RKO (cell line): ENCODE results near the gene NAV1.
"Not testable (repeated sequence)": the region's sequence is repeated elsewhere in the genome, so short reads cannot be mapped to it uniquely, and the experiment has no call there.

Source experiments
- DNase-seq: peaks from one replicate; pipeline ENCODE4 v3.0.0-alpha.2; 2016; ENCODE audit warnings: low spot score

NAV1 gene

DNA sequence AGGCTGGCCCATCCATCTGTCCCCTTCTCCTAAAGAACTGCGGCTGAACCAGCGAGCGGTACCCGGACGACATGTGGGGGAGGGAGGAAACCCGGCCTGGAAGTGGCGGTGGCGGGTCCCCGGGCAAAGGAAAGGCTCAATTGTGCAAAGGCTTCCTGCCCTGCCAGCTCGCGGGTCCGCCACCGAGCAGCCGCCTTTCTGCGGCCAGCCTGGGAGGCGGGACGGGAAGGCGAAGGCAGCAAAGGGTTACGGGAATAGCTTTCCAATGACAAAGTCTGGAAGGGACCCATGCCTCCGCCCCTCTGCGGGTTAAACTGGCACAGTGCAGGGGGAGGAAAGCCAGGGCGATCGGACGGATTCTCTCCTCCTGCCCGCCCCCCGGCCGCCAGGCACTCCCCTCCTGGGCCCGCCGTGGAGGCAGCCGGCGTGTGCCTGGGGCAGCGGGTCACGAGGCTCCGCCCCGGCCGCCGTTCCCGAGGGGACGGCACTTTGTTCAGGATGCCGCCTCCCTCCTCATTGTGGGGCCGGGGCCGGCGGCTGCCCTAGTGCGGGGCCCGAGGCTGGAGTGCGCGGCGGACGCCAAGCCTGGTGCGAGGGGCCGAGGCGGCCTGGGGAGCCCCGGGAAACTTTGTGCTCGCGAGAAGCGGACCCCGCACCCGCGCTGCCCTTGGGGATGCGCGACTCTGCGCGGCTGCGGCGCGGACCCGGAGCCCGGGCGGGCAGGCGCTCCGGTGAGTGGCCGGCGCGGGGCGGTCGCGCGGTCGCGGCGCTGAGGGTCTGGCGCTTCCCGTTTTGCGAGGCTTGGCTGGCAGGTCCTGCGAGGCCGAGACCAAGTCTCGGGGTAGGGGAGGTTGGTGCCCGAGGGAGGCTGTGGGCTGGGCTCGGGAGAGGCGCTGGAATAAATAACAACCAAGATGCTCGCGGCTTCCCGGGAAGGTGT is at the start of gene NAV1:
Gene NAV1 (plus strand): TSS at position 516 of the 940 bp plus-strand sequence. CDS start 83,758 bp downstream, outside the sequence.
- DNase-seq: peak; percentile 66

DNA sequence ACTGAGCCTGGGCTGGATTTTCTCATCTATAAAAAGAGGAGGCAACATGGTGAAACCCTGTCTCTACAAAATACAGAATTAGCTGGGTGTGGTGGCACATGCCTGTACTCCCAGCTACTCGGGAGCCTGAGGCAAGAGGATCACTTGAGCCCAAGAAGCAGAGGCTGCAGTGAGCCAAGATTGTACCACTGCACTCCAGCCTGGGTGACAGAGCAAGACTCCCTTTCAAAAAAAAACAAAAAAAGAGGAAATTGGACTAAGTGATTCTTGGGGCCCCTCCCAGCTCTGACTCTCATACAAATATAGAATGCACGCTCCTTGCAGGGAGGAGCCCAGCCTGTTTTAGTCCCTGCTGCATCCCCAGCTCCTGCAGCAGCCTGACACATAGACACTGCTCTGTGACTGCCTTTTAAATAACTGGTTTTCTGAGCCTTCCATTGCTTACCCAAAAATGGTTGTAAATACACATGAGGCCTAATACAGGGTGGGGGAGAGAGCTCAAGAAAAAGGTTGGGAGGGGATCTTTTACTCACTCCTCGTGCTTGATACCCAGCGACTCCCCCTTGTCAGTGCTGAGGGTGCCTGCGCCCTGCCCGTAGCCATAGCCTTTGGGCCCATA is 49.2 kb upstream of the NAV1 start:
- DNase-seq: no peak

GRCh38 chr1:201490708-201491131 is 48.2 kb upstream of the NAV1 start:
- DNase-seq: no peak

- no peak for DNase-seq
Measured at GRCh38 chr1:201491896-201492511, 46.9 kb upstream of the NAV1 start.

GRCh38 chr1:201493026-201493656 is 45.8 kb upstream of the NAV1 start:
- DNase-seq: not testable (repeated sequence)

GRCh38 chr1:201493757-201494617 is 44.9 kb upstream of the NAV1 start:
- DNase-seq: no peak

DNA sequence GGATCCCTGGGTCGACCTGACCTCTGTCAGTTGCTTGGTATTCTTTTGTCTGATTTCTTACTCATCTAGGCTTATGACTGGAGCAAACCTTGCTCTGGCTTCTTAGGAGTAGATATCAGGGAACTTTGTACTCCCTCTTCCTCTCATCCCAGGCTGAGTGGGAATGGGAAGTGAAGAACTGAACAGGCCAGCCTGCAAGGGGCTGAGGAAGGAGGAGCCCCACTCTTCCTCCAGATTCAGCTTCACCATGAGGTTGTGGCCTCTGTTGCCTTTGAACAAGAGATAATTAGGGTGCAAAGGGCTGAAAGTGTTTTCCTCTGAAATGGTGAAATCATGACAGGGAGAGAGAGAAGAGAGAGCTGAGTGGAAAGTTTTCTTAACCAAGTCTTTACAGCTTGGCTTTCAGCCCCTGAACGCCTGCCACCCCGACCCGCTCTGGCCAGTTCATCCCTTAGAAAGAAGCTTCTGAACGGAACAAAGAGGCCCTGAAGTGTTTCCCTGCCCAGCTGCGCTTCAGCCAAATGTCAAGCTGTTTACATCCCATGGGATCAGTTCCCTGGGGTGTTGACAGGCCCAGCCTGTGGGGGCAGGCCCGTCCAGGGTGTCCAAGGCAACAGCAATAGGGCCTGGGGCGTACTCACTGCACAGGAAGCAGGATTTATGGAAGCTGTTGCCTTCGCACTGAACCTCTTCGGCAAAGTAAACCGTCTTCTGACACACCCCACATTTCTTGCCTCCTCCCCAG is 43.2 kb upstream of the NAV1 start:
- no peak for DNase-seq

- DNase-seq: no peak
Measured at GRCh38 chr1:201496296-201496690, 42.6 kb upstream of the NAV1 start.

GRCh38 chr1:201497935-201498509 is 40.9 kb upstream of the NAV1 start:
- no peak for DNase-seq

DNA sequence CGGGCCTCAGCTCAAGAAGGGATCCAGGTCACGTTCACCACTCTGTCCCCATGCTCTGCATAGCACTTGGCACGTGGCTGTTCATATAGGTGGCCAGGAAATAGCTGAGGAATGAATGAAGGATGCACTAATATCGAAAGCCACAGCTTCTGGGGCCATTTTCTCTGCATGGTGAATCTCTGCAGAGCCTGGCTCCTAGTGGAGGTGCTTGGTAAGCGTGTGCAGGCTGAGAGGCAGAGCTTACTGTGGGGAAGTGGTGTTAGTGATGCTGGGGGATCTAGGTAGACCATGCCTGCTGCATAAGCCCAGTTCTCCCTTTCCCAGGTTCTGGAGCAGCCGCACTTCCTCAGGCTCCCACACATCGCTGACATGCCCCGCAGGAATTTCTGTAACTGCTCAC is 40.3 kb upstream of the NAV1 start:
- DNase-seq: no peak

- DNase-seq: peak; percentile 18
Measured at GRCh38 chr1:201499191-201499590, 39.7 kb upstream of the NAV1 start.

DNA sequence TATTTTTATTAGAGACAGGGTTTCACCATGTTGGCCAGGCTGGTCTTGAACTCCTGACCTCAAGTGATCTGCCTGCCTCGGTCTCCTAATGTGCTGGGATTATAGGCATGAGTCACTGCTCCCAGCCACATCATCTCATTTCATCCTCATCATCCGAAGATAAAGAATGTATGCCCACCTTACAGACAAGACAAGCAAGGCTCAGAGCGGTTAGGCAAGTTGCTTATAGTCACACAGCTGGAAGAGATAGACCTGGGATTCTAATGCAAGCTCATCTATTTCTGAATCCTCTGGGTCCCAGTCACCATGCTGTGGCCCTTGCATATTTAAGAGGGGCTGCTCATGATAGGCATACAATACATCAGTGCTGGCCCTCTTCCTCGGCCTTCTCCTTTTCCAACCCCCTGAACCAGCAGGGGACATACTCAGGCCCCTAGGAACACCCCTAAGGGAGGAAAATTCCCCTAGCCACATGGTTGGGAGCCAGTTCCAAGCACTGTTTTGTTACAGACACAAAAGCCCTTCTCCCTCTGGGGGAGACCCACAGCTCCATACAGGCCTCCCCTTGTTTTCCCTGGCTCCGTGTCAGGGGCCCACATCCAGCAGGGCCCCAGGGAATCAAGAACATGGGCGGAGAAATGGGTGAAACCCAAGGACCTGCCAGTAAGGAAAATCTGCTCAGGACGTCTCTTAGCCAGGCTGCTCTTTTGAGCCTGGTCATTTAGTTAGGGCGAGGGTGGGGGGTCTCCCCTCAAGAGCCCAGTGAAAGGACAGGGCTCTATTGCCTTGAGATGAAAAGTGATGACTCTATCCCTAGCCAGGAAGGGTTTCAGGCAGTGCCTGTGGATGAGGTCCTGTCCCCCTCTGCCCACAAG is 38.9 kb upstream of the NAV1 start:
- no peak for DNase-seq

GRCh38 chr1:201500670-201501120 is 38.2 kb upstream of the NAV1 start:
- DNase-seq: no peak

DNA sequence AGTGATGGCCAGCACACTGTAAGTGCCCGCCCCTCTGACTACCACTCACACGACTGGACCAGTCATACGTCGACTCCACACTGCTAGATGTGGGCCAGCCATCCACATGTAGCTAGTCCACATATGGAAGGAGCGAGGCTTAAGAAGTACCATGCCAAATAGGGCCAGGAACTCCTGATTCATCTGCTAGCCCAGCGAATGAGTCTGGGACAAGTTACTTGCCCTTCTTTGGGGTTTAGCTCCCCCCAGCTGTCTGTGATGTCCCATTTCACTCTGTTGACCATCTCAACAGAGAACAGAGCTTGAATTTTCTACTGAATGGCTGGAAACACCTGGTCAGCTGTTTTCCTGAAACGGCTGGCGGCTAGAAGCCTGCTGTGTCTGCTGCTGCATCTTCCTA is 37.8 kb upstream of the NAV1 start:
- DNase-seq: no peak

DNA sequence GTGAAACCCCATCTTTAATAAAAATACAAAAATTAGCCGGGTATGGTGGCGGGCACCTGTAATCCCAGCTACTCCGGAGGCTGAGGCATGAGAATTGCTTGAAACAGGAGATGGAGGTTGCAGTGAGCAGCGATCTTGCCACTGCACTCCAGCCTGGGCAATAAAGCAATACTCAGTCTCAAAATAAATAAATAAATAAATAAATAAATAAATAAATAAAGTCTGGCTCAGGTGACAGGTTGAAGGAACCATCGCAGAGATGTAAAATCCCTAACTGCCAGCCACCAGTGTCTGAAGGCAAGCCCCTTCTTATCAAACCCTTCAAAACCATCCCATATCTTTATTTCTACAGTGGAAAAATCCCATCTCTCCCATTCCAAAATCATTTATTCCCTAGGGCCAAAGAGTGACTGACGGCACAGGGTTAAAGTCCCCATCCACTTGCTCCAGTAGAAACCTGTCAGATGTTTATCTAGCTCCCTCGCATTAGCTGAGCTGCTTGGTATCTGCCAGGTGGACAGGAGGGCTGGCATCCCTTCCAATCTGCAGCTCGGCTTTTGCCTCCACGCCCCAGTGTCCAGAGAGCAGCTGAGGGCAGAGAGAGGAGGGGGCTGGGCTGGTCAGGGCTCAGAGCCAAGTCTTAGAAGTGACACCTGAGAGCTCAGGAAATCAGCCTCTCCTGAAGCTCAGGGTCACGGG is 37.0 kb upstream of the NAV1 start:
- DNase-seq: no peak

GRCh38 chr1:201502511-201502857 is 36.4 kb upstream of the NAV1 start:
- no peak for DNase-seq

DNA sequence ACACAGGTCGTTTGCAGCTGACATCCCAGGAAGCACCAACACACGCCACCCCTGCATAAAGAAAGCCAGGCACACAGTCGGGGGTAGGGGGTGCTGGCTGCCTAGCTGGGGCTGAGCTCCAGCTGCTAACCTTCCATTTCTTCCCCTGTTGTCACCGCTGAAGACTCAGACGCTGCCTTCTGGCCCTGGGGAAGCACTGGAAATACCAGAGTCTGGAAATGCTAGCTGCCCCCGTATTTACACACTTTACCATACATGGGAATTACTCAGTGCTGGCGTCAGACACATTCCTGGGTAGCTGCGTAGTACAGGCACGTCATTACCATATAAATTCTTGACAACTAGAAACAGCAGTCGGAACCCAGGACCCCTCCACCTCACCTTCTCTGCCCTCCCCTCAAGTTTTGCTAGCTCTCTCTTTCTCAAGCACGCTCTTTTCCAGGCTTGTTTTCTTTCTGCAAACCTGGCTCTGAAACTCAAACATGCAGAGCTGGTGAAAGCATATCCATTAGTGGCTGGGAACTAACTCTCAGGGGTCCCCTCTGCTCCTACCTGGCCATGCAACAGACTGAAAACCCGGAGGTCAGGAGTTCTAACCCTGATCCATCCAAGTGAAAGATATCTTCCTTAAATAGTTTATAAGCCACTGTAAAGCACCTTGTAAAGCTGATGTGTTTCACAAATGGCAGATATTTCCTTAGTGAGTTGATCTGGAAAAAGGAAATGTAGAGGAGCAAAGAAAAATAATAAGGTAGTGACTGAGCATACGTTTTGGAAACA is 35.3 kb upstream of the NAV1 start:
- peak; percentile 83 for DNase-seq

DNA sequence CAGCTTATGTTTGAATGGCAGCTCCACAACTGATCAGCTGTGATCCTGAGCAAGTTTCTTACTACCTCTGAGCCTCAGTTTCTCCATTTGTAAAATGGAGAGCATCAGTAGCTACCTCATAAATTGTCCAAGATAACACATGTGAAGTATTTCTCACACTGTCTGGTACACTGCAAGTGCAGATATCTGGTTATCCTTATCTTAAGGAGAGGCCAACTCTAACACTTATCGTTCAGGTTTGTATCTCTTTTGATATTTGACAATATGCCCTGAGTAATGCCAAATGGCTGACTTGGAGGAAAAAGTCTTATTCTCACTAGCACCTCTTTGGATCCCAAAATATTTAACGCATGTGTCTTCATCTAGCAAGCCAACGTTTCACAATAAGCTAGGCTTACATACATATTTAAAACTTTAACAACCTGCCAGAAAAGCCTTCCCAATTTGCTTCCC is 34.7 kb upstream of the NAV1 start:
- DNase-seq: no peak
